ENCODE data around the gene S100P. TPM values are rescaled to one million over a fixed set of nuclear protein-coding genes. Genes with fewer than 3 reads are reported as not detected.

The S100P gene
- total and polyA plus RNA-seq, 2 of the 4 experiments (the other 2 are of a cell fraction) = not detected

- no peak overlapping the region for H3K14ac ChIP-seq (replicated peaks; ENCODE audit: low read depth, low read length)
Measured at GRCh38 chr4:6728320-6729029, 34.8 kb downstream of the S100P start.

More at GRCh38 chr4:6728320-6729029, 34.8 kb downstream of the S100P start:
- H3K4me3 ChIP-seq (ENCODE audit: insufficient read depth, low read depth, low read length) = no peak overlapping the region
- no peak overlapping the region for H3K56ac ChIP-seq (ENCODE audit: extremely low read depth, insufficient read depth, low read length)
- no peak overlapping the region for H3K23ac ChIP-seq (ENCODE audit: low read depth, low read length)
- no peaks in the 10 kb centered on the region for H3K9me3 ChIP-seq (ENCODE audit: control insufficient read depth, insufficient read depth, low read length)
- ATAC-seq (ENCODE audit: low read depth) = no peak
- H3K18ac ChIP-seq (ENCODE audit: low read depth, low read length) = no peak overlapping the region
- 0 out of 4 replicates have a peak, but pooled peaks cover 0 to 4% of the 10 kb centered on the region in 2 experiments for H3K79me1 ChIP-seq (ENCODE audit: low read depth in 1 of 2, low read length in 2 of 2)
- peak overlapping the region; percentile 73; the same call in 1 of the 2 replicates for H2AK5ac ChIP-seq (ENCODE audit: low read depth, low read length)
- ChIA-PET POLR2A (ENCODE audit: unreplicated experiment) (no interaction called here), CTCF (no interaction called here)
- H4K8ac ChIP-seq (ENCODE audit: low read depth in 2 of 2, low read length in 2 of 2) = no peak overlapping the region
- peak overlapping the region; percentile 43 for H2AFZ ChIP-seq (replicated peaks; ENCODE audit: low read length, poor library complexity)
- peaks cover 21% of the 10 kb centered on the region for H3K9me1 ChIP-seq (ENCODE audit: insufficient read depth, low read length)
- H2BK20ac ChIP-seq (ENCODE audit: low read depth, low read length) = no peak overlapping the region
- no peak for TF ChIP-seq MAZ (IDR thresholded peaks at IDR 0.05; ENCODE audit: borderline replicate concordance, low read depth, low read length)
- TF ChIP-seq SMC3 (IDR thresholded peaks at IDR 0.05; ENCODE audit: low read depth, low read length) = no peak
- TF ChIP-seq NFE2L2 (IDR thresholded peaks at IDR 0.05; ENCODE audit: low read depth, low read length) = no peak
- no peak for TF ChIP-seq RCOR1 (IDR thresholded peaks at IDR 0.05; ENCODE audit: insufficient replicate concordance, low read length)
- no peak for TF ChIP-seq RAD21 (IDR thresholded peaks at IDR 0.05; ENCODE audit: low read length)
- TF ChIP-seq CHD1 (IDR thresholded peaks at IDR 0.05; ENCODE audit: low read depth, low read length) = no peak
- no peak for TF ChIP-seq MXI1 (IDR thresholded peaks at IDR 0.05; ENCODE audit: borderline replicate concordance, low read depth, low read length)
- no peak for TF ChIP-seq POLR2A (IDR thresholded peaks at IDR 0.05; ENCODE audit: low read depth, low read length)
- TF ChIP-seq CEBPB (IDR thresholded peaks at IDR 0.05; ENCODE audit: low read depth, low read length) = no peak
- peak overlapping the region; percentile 22; the same call in 1 of the 2 replicates for H2BK120ac ChIP-seq (ENCODE audit: low read depth, low read length)
- H2BK15ac ChIP-seq (ENCODE audit: low read depth, low read length) = no peak overlapping the region; the same call in 2 of the 3 replicates
- no peak overlapping the region for H3K9ac ChIP-seq (ENCODE audit: low read depth, low read length)
- in situ Hi-C loops (cut with MboI; ENCODE audit: low sequenced_read_pairs) = no loop called here
- H4K5ac ChIP-seq (ENCODE audit: low read depth, low read length) = no peak overlapping the region
- no peaks in the 10 kb centered on the region for H3K36me3 ChIP-seq (ENCODE audit: control insufficient read depth, insufficient read depth, low read length)
- no TSS peak for BruUV-seq (replicated peaks)
- no peak overlapping the region for H3K4me2 ChIP-seq (ENCODE audit: low read depth, low read length)
- 91% methylated on average over 10 of the region's 15 CpGs; no CpG with 5 or more reads in 1 of the 2 experiments for WGBS, 2 experiments (ENCODE audit: extremely low coverage in 2 of 2, insufficient read length in 1 of 2)
- no peak overlapping the region for H3K27ac ChIP-seq (ENCODE audit: insufficient read depth, low read length)
- peaks cover 13% of the 10 kb centered on the region for H3K4me1 ChIP-seq (ENCODE audit: control insufficient read depth, insufficient read depth, low read length)
- DNase-seq = no peak
- H3K27me3 ChIP-seq (ENCODE audit: control insufficient read depth, insufficient read depth, low read length) = no peaks in the 10 kb centered on the region
- no peak overlapping the region for H2AK9ac ChIP-seq (replicated peaks; ENCODE audit: low read depth, low read length, poor library complexity)
- H4K20me1 ChIP-seq (ENCODE audit: insufficient read depth, low read length) = no peaks in the 10 kb centered on the region
- no peak overlapping the region; the same call in 1 of the 2 replicates for H3K4ac ChIP-seq (ENCODE audit: low read depth, low read length)
- H2BK5ac ChIP-seq (ENCODE audit: low read depth, low read length, poor library complexity, severe bottlenecking) = no peak overlapping the region
- dilution Hi-C loops (cut with HindIII; ENCODE audit: low sequenced_read_pairs, unreplicated experiment) = no loop called here
- intact Hi-C loops (cut with micrococcal nuclease) = no loop called here
- H4K91ac ChIP-seq (ENCODE audit: insufficient read depth, low read depth, low read length) = no peak overlapping the region
